Fibroblast of skin of back (primary cell): ENCODE results near the gene TNP2.
A peak's percentile ranks its signal among the peaks of the same experiment; 100 is the strongest.
"Not testable (repeated sequence)": the region's sequence is repeated elsewhere in the genome, so short reads cannot be mapped to it uniquely, and the experiment has no call there.

Source experiments
- DNase-seq: peaks from one replicate; pipeline ENCODE4 v3.0.0-alpha.2; 2013

Gene TNP2

DNA sequence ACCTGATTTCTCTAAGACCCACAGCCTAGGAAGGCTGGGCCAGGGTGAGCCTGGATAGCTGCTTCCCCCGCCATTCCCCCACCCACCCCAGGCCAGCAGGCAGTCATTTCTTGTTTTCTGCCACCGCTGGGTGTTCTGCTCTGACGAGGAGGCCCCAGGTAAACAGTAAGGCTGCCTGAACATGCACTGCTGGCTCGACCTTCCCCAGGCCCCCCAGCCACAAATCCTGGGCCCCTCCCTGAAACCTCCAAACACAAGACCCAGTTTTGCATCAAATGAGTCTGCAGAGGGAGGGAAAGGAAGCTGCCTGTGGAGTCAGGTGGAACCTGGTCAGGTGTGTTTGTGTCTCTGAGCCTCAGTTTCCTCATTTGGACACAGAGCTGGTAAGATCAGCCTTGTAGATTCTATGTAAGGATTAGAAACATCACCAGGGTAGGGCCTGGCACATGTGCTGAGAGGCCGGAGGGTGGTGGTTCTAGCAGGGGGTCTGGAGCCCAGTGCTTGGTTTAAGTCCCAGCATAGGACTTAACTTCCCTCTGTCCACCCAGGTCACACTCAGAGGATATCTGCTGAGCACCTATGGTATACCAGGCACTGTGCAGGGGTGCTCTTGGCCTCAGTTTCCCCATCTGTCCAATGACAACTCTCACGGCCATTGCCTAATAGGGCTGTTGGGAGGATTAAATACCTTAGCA is 30.9 kb upstream of the TNP2 start:
- DNase-seq, result no peak

DNA sequence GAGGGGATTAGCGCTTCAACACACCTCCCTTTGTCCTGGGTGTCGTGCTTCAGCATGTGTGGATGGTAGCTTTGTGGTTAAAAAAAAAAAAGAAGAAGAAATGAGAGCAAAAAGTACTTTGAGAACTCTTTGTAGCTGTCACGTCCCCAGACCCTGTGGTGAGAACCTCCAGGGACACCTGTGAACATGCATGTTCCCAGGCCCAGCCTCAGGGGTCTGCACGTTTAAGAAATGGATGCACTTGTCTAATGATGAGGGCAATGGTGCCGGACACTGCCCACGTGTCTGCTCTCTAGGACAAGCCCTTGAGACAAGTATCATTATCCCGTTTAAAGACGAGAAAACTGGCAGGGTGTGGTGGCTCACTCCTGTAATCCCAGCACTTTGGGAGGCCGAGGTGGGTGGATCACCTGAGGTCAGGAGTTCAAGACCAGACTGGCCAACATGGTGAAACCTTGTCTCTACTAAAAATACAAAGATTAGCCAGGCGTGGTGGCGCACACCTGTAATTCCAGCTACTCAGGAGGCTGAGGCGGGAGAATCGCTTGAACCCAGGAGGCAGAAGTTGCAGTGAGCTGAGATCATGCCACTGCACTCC is 29.9 kb upstream of the TNP2 start:
- DNase-seq, result not testable (repeated sequence)

DNA sequence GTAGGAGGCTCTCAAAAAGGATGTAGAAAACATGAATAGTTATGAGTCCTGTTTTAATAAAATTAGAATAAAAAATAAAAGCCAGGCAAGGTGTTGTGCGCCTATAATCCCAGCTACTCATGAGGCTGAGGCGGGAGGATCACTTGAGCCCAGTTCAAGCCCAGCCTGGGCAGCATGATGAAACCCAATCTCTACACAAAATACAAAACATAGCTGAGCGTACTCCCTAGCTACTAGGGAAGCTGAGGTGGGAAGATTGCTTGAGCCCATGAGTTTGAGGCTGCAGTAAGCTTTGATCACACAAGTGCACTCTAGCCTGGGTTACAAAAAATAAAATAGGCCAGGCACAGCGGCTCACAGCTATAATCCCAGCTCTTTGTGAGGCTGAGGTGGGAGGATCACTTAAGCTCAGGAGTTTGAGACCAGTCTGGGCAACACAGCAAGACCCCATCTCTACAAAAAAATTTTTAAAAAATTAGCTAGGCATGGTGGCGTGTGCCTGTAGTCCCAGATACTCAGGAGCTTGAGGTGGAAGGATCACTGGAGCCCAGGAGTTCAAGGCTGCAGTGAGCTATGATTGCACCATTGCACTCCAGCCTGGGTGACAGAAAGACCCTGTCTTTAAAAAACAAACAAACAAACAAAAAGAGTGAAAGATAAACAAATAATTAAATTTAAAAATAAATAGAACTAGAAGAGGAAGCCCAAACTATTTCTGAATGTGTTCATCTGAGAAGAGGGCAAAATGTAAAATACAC is 29.2 kb upstream of the TNP2 start:
- no peak for DNase-seq

DNA sequence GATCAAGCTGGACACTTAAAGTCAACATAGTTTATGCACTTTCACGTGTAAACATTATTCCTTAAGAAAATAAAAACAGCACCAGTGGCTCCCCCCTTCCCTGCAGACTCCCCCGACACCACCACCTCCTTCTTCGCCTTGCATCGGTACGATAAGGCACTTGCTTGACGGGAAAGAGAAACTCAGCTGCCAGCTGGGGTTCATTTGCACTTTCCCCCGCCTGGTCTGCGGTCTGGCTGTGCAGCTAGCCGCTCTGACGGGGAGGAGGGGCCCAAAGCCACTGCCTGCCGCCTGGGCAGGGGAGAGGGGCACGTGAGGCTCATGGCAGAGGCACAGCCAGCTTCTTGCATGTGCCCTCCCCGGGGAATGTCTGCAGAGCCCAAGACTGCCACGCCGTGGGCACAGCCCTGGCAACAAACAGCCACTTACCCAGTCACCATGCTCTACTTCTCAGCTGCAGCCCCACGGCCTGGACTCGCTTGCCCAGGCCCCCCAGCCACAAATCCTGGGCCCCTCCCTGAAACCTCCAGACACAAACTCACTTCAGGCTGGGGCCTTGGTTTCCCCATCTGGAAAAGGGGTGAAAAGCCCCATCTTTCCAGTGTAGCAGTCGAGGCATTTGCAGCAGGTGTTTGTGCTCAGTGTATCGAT is 28.5 kb upstream of the TNP2 start:
- DNase-seq, result peak; percentile 41

DNA sequence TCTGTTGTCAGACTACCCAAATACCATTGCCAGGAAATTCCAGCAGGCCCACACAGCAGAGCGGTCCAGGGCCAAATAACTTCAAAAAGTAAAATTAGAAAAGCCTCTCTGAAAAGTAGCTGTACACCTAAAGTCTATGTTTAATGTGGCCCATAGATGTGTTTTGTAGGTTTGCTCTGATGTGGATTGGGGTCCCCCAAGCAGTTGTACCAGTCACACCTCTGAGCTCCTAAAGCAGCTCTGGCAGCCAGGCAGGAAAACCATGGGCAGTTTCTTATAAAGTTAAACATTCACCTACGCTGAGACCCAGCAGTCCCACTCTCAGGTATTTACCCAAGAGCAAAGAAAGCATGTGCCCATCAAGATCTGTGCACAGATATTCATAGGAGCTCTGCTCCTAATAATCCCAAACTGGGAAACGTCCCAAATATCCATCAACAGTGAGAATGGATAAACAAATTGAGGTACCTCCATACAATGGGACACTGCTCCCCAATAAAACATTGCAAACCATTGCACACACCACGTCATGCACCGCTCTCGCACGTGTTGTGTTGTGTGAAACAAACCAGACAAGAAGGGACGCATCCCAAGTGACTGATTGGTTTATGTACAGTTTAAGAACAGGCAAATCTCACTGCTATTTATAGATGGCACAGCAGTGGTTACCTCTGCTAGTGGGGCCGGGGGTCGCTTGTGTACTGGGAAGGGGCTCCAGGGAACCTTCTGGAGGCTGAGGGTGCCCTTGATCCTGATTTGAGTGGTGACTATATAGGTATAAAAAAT is 27.8 kb upstream of the TNP2 start:
- no peak for DNase-seq

DNA sequence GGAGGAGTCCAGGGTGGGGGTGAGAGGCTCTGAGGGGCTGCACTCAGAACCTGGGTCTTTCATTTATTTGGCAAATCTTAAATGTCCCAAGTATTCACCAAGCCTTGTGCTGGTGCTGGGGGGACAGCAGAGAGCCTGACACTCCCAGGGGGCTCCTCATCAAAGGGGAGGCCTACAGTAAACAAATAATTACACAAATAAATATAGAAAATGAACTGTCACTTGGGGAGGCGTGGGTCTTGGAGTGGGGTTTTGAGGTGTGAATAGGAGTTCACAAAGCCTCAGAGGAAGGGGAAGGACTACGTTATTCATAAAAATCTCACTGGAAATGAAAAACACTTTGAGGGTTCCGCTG is 27.2 kb upstream of the TNP2 start:
- DNase-seq, result no peak

DNA sequence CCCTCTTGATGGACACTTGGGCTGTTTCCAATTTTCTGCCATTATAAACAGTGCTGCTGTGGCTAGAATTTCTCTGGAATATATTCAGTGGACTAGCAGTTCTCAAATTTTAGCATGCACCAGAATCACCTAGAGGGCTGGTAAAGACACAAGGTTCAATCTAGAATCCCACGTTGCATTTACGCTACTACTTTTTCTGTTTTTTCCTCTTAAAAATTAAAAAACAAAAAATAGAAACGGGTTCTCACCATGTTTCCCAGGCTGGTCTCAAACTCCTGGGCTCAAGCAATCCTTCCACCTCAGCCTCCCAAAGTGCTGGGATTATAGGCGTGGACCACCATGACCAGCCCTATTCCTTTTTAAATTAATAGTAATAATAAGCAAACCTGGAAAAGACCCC is 26.5 kb upstream of the TNP2 start:
- no peak for DNase-seq

DNA sequence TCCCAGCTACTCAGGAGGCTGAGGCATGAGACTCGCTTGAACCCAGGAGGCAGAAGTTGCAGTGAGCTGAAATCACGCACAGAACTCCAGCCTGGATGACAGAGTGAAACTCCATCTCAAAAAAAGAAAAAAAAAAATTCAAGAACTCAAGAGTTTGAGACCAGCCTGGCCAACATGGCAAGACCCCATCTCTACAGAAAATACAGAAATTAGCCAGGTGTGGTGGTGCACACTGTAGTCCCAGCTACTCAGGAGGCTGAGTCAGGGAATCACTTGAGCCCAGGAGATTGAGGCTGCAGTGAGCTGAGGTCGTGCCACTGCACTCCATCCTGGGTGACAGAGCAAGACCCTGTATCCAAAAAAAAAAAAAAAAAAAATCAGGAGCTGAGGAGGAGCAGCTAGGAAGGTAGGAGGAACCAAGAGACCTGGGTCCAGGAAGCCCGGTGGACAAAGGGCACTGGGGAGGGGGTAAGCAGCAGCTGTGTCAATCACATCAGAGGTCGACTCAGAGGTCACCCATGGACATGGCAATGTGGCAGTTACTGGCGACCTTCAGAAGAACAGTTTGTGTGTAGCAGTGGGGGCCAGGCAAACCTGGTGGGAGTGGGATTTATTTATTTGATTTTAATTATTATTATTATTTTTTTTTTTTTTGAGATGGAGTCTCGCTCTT is 23.1 kb upstream of the TNP2 start:
- no peak for DNase-seq

DNA sequence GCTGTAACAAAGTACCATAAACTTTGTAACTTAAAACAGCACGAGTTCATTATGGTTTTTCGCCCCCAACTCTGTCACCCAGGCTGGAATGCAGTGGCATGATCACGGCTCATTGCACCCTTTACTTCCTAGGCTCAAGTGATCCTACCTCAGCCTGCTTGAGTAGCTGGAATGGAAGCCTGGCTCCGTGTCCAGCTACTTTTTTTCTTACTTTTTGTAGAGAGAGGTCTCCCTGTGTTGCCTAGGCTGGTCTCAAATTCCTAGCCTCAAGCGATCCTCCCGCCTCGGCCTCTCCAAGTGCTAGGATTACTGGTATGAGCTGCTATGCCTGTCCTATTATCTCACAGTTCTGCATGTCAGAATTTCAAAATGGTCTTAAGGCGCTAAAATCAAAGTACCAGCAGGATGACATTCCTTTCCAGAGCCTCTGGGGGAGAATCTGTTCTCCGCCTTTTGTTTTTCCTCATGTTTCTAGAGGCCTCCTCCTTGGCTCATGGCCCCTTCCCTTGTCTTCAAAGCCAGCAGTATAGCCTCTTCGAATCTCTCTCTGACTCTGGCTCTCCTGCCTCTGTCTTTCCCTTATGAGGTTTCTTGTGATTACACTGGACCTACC is 22.1 kb upstream of the TNP2 start:
- DNase-seq, result no peak

DNA sequence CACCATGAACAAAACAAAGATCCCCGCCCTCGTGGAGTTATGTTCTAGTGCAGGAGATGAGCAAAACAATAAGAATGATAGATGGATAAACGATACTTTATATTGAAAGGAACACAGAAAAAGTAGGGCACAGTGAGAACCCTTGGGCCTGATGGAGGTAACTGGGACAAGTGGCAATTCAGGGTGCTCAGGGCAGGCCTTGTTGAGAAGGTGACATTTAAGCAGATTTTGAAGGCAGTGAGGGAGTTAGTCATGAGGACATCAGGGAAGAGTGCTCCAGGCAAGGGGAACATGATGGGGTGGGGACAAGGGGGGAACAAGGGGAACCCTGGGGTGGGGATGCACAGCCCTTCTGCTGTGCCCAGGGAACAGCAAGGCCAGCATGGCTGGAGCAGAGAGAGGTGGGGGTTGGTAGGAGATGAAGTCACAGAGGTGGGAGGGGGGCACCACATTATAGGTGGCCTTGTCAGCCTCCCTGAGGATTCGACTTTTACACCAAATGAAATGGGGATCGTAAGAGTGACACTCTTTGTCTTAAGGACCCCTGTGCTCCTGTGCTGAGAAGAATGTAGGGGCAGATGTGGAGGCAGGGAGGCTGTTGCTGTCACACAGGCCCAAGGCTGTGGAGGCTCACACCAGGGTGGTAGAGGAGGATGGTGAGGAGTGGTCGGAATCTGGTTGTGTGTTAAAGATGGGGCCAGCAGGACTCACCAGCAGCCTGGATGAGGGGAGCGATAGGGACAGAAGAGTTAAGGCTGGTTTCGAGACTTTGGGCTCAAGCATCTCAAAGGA is 21.2 kb upstream of the TNP2 start:
- no peak for DNase-seq

DNA sequence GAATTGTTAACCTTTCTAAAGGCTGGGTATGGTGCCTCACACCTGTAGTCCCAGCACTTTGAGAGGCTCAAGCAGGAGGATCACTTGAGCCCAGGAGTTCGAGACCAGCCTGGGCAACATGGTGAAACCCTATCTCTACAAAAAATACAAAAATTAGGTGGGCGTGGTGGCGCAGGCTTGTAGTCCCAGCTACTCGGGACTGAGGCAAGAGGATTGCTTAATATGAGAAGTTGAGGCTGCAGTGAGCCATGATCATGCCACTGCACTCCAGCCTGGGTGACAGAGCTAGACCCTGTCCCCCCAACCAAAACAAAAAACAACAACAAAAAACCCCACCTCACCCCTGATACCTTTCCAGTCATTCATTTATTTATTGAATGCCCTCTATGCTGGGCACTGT is 20.6 kb upstream of the TNP2 start:
- not testable (repeated sequence) for DNase-seq

DNA sequence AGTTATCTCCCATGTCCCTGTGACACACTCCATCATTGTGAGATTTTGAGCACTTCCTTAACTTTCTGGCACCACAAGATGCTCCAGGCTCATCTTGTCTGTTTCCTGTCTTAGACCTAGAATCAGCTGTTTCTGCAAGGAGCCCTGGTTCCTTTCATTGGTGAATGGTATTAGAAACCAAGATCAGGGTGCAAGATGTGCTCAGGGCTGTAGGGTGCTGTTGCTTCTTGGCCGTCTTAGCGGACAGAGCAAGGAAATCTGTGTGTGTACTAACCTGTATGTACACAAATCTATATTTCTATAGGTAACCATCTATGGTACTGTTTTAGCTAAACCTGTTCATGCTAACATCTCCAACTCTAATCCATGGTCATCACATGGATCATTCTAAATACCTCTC is 20.1 kb upstream of the TNP2 start:
- no peak for DNase-seq

DNA sequence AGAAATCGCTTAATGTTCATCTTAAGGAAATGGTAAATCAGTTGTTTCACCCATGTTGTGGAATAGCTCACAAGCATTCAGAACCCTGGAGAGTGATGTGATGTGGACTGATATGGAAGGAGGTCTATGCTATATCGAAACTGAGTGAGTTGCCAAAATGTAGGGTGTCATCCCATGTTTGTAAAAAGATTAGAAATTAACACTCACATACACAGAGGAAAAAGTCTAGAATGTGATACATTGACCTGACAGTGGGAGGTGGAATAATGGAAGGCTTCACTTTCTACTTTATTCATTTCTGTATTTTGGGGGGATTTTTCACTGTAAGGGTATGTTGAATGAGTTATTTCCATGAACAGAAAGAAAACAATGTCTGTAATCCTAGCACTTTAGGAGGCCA is 16.7 kb upstream of the TNP2 start:
- no peak for DNase-seq

DNA sequence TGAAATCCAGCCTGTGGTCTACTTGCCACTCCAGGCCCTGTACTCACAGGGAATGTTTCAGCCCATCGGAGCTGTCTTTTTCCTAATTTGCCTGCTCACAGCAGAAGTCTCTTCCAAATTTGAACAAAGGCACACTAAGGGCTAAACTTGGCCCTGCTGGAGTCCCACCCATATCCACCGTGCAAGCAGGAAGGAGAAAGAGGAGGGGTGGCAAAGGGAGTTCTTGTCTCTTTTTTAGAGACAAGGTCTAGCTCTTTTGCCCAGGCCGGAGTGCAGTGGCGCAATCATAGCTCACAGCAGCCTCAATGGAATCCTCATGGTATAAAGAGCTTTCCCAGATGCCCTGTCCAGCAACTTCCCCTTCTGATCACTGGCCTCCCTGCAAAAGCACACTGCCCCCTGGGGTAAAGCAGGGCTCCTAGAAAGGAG is 14.7 kb upstream of the TNP2 start:
- no peak for DNase-seq

DNA sequence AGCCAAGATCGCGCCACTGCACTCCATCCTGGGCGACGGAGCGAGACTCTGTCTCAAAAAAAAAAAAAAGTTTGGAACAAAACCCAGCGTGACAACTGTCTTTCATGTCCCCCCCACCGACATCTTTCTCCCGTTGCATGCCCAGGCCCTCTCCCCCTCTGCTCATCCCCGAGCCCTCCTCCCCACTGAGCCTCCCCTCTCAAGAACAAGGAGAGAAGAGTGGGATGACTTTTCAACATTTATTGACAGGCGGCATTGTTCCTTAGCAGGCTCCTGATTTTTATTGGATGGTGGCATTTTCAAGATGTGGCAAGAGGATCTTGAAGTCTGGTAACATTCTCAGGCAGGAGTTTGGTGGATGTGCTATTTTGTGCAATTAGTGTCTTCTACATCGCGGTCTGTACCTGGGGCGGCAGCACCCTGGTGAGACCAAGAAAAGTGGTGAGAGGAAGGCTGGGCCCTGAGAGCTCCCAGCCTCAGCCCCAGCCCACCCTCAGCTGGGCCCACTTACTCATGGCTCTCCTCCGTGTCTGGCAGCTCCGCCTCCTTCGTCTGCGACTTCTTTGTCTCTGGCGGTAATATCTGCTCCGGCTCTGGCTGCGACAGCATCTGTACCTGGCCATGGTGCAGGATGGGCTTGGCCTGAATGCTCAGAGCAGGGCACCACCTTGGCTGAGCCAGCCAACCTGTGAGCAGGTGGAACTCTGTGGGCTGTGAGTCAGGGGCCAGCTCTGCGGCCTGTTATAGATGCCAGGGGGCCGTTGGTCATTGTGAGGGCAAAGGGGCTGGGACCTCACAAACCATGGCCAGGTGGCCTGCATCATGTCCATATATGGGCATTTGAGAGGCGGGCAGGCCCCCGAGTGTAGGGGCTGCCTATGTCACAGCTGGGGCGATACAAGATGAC is 11.7 kb upstream of the TNP2 start, which contains the start of gene PRM1:
TSS of gene PRM1 (minus strand) at position 715 of the 907 bp plus-strand sequence. CDS start at position 623, 92 bp downstream.
- no peak for DNase-seq

DNA sequence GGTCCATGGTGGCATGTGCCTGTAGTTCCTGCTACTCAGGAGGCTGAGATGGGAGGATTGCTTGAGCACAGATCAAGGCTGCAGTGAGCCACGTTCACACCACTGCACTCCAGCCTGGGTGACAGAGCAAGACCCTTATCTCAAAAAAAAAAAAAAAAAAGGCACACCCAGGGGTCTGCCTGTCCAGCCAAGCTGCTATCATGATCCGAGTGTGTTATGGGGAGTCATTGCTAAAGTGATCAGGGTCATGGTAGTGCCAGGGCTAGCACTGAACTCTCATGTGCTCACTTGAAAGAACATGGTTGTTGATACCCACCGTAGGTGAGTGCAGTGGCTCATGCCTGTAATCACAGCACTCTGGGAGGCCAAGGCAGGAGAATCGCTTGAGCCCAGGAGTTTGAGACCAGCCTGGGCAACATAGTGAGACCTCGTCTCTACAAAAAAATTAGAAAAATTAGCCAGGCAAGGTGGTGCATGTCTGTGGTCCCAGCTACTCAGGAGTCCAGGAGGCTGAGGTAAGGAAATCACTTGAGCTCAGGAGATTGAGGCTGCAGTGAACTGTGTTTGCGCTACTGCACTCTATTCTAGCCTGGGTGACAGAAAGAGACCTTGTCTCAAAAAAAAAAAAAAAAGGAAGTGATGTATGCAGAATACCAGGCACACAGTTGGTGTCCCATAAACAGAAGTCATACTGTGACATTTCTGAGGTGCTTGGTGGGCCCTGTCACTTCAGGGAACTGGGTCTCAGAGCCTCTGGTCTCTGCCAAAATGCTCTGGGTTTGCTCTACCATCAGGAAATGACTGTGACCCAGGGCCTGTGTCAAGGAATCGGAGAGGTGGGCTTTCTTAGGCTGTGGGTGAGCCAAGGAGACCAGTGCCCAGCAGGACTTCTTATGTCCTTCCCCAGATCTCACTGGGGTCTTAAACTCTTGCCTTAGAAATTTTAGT is 9.8 kb upstream of the TNP2 start:
- no peak for DNase-seq

DNA sequence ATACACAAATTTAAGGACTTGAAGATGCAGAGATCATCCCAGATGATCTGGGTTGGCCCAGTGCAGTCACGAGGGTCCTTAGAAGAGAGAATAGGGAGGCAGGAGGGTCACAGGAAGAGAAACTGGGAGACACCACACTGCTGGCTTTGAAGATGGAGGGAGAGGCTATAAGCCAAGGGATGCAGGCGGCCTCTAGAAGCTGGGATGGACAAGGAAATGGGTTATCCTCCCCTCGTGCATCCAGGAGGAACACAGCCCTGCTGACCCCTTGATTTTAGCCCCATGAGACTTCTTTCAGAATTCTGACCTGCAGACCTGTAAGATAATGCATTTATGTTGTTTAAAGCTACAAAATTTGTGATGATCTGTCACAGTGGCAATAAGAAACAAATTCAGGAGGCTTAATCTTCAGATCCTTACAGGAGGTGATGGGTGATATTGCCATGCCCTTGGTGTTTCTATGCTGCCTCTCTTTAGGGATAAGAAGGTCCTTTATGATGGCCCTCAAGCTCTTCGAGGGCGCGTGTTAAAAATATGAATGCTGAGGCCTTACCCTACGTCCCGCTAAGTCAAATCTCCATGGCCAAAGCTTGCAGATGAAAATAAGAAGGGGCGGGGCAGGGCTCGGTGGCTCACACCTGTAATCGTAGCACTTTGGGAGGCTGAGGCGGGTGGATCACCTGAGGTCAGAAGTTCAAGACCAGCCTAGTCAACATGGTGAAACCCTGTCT is 8.6 kb upstream of the TNP2 start:
- no peak for DNase-seq
